ENCODE data around the gene NLRC4. TPM values are rescaled to one million over a fixed set of nuclear protein-coding genes. Genes with fewer than 3 reads are reported as not detected.

The NLRC4 gene
- polyA plus RNA-seq, 1 donor from 2014 or later: not detected

Small RNA genes lying within 50 kb of the gene (small RNA-seq; reads per million reads assigned to genes)
- gene RNU6-647P: 0 to 1.1 (median 0.03) reads per million in 3 experiments

Other genes with a start within 250 kb of the NLRC4 start
- 151 and 201 TPM in 2 replicates for gene DPY30, start 225.1 kb downstream of the NLRC4 start, polyA plus RNA-seq
- gene SPAST, start 201.3 kb downstream of the NLRC4 start, polyA plus RNA-seq: 105 and 121 TPM in 2 replicates
- 17.5 and 18.5 TPM in 2 replicates for gene SLC30A6, start 99.0 kb downstream of the NLRC4 start, polyA plus RNA-seq
- 33.5 and 57.7 TPM in 2 replicates for gene YIPF4, start 13.0 kb upstream of the NLRC4 start, polyA plus RNA-seq
- 88.0 and 109 TPM in 2 replicates for gene BIRC6, start 92.1 kb upstream of the NLRC4 start, polyA plus RNA-seq

Data from neural cell (in vitro differentiated cells).